ENCODE results near the gene PERCC1. TPM values are rescaled to one million over a fixed set of nuclear protein-coding genes. Genes with fewer than 3 reads are reported as not detected.

PERCC1 gene
- total RNA-seq, 1 donor from 2014 or later = not detected

- Mint-ChIP-seq H3K4me1 (ENCODE audit: low read depth) (no peaks in the 10 kb centered on the region), H3K27me3 (ENCODE audit: low read depth) (peaks cover 4% of the 10 kb centered on the region)
- no peak for TF ChIP-seq CTCF (IDR thresholded peaks at IDR 0.05)
Measured at GRCh38 chr16:1434644-1435592, 4.0 kb downstream of the PERCC1 start.

GRCh38 chr16:1435921-1436697 is 5.2 kb downstream of the PERCC1 start:
- H3K36me3 Mint-ChIP-seq (ENCODE audit: low read depth) = peaks cover 1% of the 10 kb centered on the region
- DNase-seq (ENCODE audit: low spot score) = no peak
- TF ChIP-seq CTCF (IDR thresholded peaks at IDR 0.05) = no peak
- no peak overlapping the region for H3K4me3 Mint-ChIP-seq (ENCODE audit: unreplicated experiment)
- H3K4me1 Mint-ChIP-seq (ENCODE audit: low read depth) = no peaks in the 10 kb centered on the region
- H3K27ac Mint-ChIP-seq (ENCODE audit: unreplicated experiment) = no peak overlapping the region
- H3K9me3 Mint-ChIP-seq (ENCODE audit: low read depth) = no peaks in the 10 kb centered on the region
- peaks cover 4% of the 10 kb centered on the region for H3K27me3 Mint-ChIP-seq (ENCODE audit: low read depth)

More at GRCh38 chr16:1434644-1435592, 4.0 kb downstream of the PERCC1 start:
- no peak for DNase-seq (ENCODE audit: low spot score)
- Mint-ChIP-seq H3K4me3 (ENCODE audit: unreplicated experiment) (no peak overlapping the region), H3K27ac (ENCODE audit: unreplicated experiment) (no peak overlapping the region), H3K36me3 (ENCODE audit: low read depth) (no peaks in the 10 kb centered on the region), H3K9me3 (ENCODE audit: low read depth) (no peaks in the 10 kb centered on the region)

- peaks cover 4% of the 10 kb centered on the region for H3K27me3 Mint-ChIP-seq (ENCODE audit: low read depth)
Measured at GRCh38 chr16:1436731-1437355, 6.0 kb downstream of the PERCC1 start.

DNA sequence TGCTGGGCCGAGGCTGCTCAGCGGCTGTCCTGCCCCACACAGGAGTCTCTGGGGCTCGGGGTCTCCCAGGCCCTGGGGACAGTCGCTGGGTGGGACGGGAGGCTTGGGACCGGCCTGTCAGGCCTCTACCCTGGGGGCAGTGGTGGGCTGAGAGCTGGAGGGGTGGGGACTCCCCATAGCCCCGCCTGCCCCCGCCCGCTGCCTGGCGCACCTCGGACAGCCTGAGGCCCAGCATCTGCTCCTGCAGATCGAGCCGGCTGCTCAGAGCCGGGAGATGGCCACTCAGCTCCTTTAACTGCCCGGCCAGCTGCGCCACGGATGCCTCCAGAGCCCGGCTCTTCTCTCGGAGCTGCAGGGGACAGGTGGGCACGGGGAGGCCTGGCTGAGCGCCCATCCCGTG is 6.7 kb downstream of the PERCC1 start:
- Mint-ChIP-seq H3K27me3 (ENCODE audit: low read depth) (no peaks in the 10 kb centered on the region), H3K36me3 (ENCODE audit: low read depth) (peaks cover 1% of the 10 kb centered on the region), H3K4me3 (ENCODE audit: unreplicated experiment) (no peak overlapping the region), H3K9me3 (ENCODE audit: low read depth) (no peaks in the 10 kb centered on the region), H3K27ac (ENCODE audit: unreplicated experiment) (no peak overlapping the region), H3K4me1 (ENCODE audit: low read depth) (no peaks in the 10 kb centered on the region)
- no peak for DNase-seq (ENCODE audit: low spot score)
- no peak for TF ChIP-seq CTCF (IDR thresholded peaks at IDR 0.05)

More at GRCh38 chr16:1436731-1437355, 6.0 kb downstream of the PERCC1 start:
- no peak for TF ChIP-seq CTCF (IDR thresholded peaks at IDR 0.05)
- Mint-ChIP-seq H3K9me3 (ENCODE audit: low read depth) (no peaks in the 10 kb centered on the region), H3K4me1 (ENCODE audit: low read depth) (no peaks in the 10 kb centered on the region), H3K27ac (ENCODE audit: unreplicated experiment) (no peak overlapping the region), H3K36me3 (ENCODE audit: low read depth) (peaks cover 1% of the 10 kb centered on the region), H3K4me3 (ENCODE audit: unreplicated experiment) (no peak overlapping the region)
- DNase-seq (ENCODE audit: low spot score) = no peak
